A549 (cell line): Measurements from ENCODE around the gene DRGX.

Source experiments
- BHLHE40 ChIP-seq: IDR thresholded peaks from 2 replicates; pipeline ENCODE4 v1.6.1; 2012; ENCODE audit warnings: low read depth, low read length, inconsistent platforms
- CEBPB ChIP-seq, 2 experiments: fragments of >200 bp in 1 of 2; sonication (Bioruptor Twin) in 1 of 2; formaldehyde crosslinking in 1 of 2; IDR thresholded peaks; 2 replicates each; pipeline ENCODE4 v1.6.1; 2012 to 2016
- CHD2 ChIP-seq: fragments of 150-350 bp; IDR thresholded peaks from 2 replicates; pipeline ENCODE4 v1.6.1; 2014; ENCODE audit warnings: low read length; ENCODE audit not compliant: partially characterized antibody
- JUN ChIP-seq, 2 experiments: fragments of >200 bp; sonication (Bioruptor Twin); formaldehyde crosslinking; IDR thresholded peaks; 2 replicates in 1 of 2; 3 replicates in 1 of 2; pipeline ENCODE4 v1.6.1; 2016 to 2017
- MYC ChIP-seq: IDR thresholded peaks from 2 replicates; pipeline ENCODE4 v1.6.1; 2012; ENCODE audit warnings: mild to moderate bottlenecking, inconsistent platforms, low read length, improper control_type of control experiment, borderline replicate concordance
- PBX3 ChIP-seq: IDR thresholded peaks from 2 replicates; pipeline ENCODE4 v1.6.1; 2012
- POLR2A ChIP-seq: IDR thresholded peaks from 2 replicates; pipeline ENCODE4 v1.6.1; 2012; ENCODE audit warnings: mild to moderate bottlenecking, low read length
- POLR2AphosphoS2 ChIP-seq: conservative IDR thresholded peaks from 2 replicates; pipeline ENCODE4 v1.6.1; 2012; ENCODE audit warnings: low read length, improper control_type of control experiment, inconsistent platforms
- RFX5 ChIP-seq: fragments of 450-650 bp; IDR thresholded peaks from 2 replicates; pipeline ENCODE4 v1.7.1; 2014; ENCODE audit warnings: antibody characterized with exemption, mild to moderate bottlenecking, moderate library complexity
- TF ChIP-seq, protein P1 (sequence below): IDR thresholded peaks from 2 replicates; pipeline ENCODE4 v1.6.1; 2012
- TF ChIP-seq, protein P2 (sequence below): fragments of >200 bp; sonication (Bioruptor Twin); formaldehyde crosslinking; IDR thresholded peaks from 3 replicates; pipeline ENCODE4 v1.5.1; 2016

- TF ChIP-seq MYC: no peak
- no peak for TF ChIP-seq POLR2AphosphoS2
- no peak for TF ChIP-seq POLR2A
- TF ChIP-seq JUN (IDR thresholded peaks at IDR 0.05): no peak
- no peak for TF ChIP-seq CHD2
- TF ChIP-seq CEBPB (IDR thresholded peaks at IDR 0.05): no peak
- TF ChIP-seq PBX3: no peak
- TF ChIP-seq, protein P1, sequence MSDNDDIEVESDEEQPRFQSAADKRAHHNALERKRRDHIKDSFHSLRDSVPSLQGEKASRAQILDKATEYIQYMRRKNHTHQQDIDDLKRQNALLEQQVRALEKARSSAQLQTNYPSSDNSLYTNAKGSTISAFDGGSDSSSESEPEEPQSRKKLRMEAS: no peak
- TF ChIP-seq, protein P2, sequence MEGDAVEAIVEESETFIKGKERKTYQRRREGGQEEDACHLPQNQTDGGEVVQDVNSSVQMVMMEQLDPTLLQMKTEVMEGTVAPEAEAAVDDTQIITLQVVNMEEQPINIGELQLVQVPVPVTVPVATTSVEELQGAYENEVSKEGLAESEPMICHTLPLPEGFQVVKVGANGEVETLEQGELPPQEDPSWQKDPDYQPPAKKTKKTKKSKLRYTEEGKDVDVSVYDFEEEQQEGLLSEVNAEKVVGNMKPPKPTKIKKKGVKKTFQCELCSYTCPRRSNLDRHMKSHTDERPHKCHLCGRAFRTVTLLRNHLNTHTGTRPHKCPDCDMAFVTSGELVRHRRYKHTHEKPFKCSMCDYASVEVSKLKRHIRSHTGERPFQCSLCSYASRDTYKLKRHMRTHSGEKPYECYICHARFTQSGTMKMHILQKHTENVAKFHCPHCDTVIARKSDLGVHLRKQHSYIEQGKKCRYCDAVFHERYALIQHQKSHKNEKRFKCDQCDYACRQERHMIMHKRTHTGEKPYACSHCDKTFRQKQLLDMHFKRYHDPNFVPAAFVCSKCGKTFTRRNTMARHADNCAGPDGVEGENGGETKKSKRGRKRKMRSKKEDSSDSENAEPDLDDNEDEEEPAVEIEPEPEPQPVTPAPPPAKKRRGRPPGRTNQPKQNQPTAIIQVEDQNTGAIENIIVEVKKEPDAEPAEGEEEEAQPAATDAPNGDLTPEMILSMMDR: no peak
- TF ChIP-seq BHLHE40: no peak
- no peak for TF ChIP-seq RFX5
These were observed 16.7 kb upstream of the DRGX start for GRCh38 chr10:49412571-49412970.
